Transverse colon (tissue), 4 donors: Measurements from ENCODE around the gene LRIT3. TPM values are rescaled to one million over a fixed set of nuclear protein-coding genes. Genes with fewer than 3 reads are reported as not detected.
A peak's percentile ranks its signal among the peaks of the same experiment; 100 is the strongest.

ENCODE experiments used
- DNase-seq: peaks from one replicate; pipeline ENCODE4 v3.0.0-alpha.2; 2019
- H3K27ac ChIP-seq, 4 donors: fragments of 200-600 bp; sonication (generic); 2 replicates each; pipeline ENCODE4 v1.5.1; 2016 to 2018; ENCODE audit warnings: inconsistent platforms in 4 of 4
- H3K27me3 ChIP-seq: fragments of 200-600 bp; sonication (generic); 2 replicates; pipeline ENCODE4 v1.5.1; 2017; ENCODE audit warnings: inconsistent platforms
- H3K36me3 ChIP-seq, 4 donors: fragments of 200-600 bp; sonication (generic); 2 replicates each; pipeline ENCODE4 v1.5.1; 2017 to 2019; ENCODE audit warnings: inconsistent platforms in 4 of 4
- H3K4me1 ChIP-seq, 4 donors: fragments of 200-600 bp; sonication (generic); 2 replicates each; pipeline ENCODE4 v1.5.1; 2017 to 2020; ENCODE audit warnings: inconsistent platforms in 4 of 4
- H3K4me3 ChIP-seq, 4 donors: fragments of 200-600 bp; sonication (generic); 1 replicate in 1 of 4; 2 replicates in 3 of 4; pipeline versions ENCODE4 v1.5.1 to v1.6.1; 2017 to 2019; ENCODE audit warnings: inconsistent platforms in 4 of 4
- H3K9me3 ChIP-seq, 2 donors: fragments of 200-600 bp; sonication (generic); 2 replicates each; pipeline ENCODE4 v1.5.1; 2017 to 2019; ENCODE audit warnings: inconsistent platforms in 2 of 2
- EP300 ChIP-seq: sonication (generic); formaldehyde crosslinking; IDR thresholded peaks from one replicate; pipeline ENCODE4 v1.6.1; 2017; ENCODE audit warnings: antibody characterized with exemption, low read depth
- POLR2A ChIP-seq: fragments of 450-650 bp; IDR thresholded peaks from one replicate; pipeline ENCODE4 v1.6.1; 2016; ENCODE audit warnings: antibody characterized with exemption, mild to moderate bottlenecking, moderate library complexity
- POLR2AphosphoS5 ChIP-seq, 3 donors: sonication (generic); formaldehyde crosslinking; IDR thresholded peaks; one replicate each; pipeline ENCODE4 v1.6.1; 2016; ENCODE audit warnings: antibody characterized with exemption in 3 of 3
- WGBS, 2 donors: methylation state at CpG; one replicate each; pipeline ENCODE4 v1.1.5; 2018; ENCODE audit warnings: low coverage in 1 of 2; 5-methylcytosine and 5-hydroxymethylcytosine counted together
- in situ Hi-C, 4 donors: fragments of 200-750 bp; cut with MboI; loops; one replicate each; pipeline versions ENCODE4 v1.15.0 to v1.15.1; 2017; ENCODE audit warnings: low sequenced_read_pairs in 3 of 4, low pct_ligation_motif_present in 1 of 4, low pct_unique_long_range_greater_than_20kb in 1 of 4
- intact Hi-C: fragments of 100-400 bp; cut with DNase I; formaldehyde crosslinking; loops from one replicate; pipeline ENCODE4 v1.15.1; 2023; ENCODE audit warnings: low total_unique reads
- total RNA-seq, 4 donors: library from RNA; depleted of rRNA; stranded (reverse); fragments of >200 nt; gene quantifications; one replicate each; pipeline ENCODE4 v1.1.0, GENCODE V29; 2016
- TF ChIP-seq, protein P1 (sequence below), 5 experiments: fragments of 200-600 bp in 3 of 5; fragments of 450-650 bp in 2 of 5; sonication (generic) in 3 of 5; IDR thresholded peaks; 1 replicate in 2 of 5; 2 replicates in 3 of 5; pipeline ENCODE4 v1.5.1; 2016 to 2017; ENCODE audit warnings: antibody characterized with exemption in 5 of 5, inconsistent platforms in 3 of 5, mild to moderate bottlenecking in 2 of 5, moderate library complexity in 1 of 5

The LRIT3 gene
- total RNA-seq, 4 donors from 2014 or later = 0.14 to 0.16 TPM; not detected in 2

DNA sequence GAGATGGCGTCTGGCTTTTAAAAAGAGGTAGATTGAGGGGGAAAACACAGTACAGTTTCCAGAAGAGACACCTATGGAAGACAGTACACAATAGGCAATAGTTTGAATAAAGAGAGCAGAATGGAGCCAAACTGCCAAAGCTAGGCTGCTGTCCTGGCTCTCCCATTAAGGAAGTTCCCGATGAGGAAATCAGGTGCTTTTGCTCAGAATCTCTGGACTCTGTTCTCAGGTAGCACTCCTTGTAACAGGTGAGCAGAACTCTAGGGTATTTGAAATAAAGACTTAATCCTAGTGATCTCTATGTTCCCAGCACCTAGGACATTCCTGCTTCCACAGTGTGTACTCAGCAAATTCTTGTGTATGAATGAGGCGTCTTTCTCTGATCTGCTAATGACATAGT, 66.4 kb downstream of the LRIT3 start:
- Histone ChIP-seq H3K4me1 (peaks cover 0 to 5% (median 2%) of the 10 kb centered on the region in 4 donors), H3K27ac (peak overlapping the region in 1 of 4 donors; percentile 23), H3K4me3 (peak overlapping the region in 1 of 4 donors; percentile 2), H3K9me3 (no peaks in the 10 kb centered on the region), H3K27me3 (no peaks in the 10 kb centered on the region), H3K36me3 (no peaks in the 10 kb centered on the region)
- WGBS, 2 donors = 58 to 73% methylated on average over 2 to 3 of the region's 3 CpGs
- intact Hi-C loops (no loop called here), in situ Hi-C loops (no loop called here)
- TF ChIP-seq, protein P1, sequence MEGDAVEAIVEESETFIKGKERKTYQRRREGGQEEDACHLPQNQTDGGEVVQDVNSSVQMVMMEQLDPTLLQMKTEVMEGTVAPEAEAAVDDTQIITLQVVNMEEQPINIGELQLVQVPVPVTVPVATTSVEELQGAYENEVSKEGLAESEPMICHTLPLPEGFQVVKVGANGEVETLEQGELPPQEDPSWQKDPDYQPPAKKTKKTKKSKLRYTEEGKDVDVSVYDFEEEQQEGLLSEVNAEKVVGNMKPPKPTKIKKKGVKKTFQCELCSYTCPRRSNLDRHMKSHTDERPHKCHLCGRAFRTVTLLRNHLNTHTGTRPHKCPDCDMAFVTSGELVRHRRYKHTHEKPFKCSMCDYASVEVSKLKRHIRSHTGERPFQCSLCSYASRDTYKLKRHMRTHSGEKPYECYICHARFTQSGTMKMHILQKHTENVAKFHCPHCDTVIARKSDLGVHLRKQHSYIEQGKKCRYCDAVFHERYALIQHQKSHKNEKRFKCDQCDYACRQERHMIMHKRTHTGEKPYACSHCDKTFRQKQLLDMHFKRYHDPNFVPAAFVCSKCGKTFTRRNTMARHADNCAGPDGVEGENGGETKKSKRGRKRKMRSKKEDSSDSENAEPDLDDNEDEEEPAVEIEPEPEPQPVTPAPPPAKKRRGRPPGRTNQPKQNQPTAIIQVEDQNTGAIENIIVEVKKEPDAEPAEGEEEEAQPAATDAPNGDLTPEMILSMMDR (IDR thresholded peaks at IDR 0.05) = no peak
- no peak for TF ChIP-seq POLR2AphosphoS5 (IDR thresholded peaks at IDR 0.05)
- TF ChIP-seq EP300 = no peak
- TF ChIP-seq POLR2A = no peak
- no peak for DNase-seq

DNA sequence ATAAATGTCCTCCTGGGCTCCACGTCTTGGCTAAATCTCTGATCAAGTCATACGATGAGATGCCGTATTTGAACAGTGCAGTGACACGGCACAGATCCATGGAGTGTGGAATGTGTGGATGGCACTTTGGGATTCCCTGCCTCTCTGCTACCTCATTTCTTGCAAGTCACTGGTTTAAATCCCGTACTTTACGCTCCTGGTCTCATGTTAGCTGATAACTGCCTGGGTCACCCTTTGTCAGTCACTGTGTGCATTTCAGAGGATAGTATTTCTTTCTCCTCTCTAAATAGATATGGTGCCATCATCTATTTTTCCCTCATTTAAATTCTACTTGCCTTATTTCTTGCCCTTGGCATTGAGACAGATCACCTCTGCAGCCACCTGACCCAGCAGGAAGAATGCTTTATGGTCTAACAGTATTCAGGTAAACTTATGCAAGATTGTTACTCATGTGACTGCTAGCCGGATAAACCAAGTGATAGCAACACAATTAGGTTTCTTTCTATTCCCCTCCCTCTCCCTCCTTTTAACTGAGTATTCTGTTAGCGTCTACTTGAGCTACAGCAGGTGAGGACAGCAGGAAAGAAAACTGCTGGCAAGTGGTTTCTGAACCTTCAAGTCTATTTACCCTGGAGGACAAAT, 67.6 kb downstream of the LRIT3 start:
- Histone ChIP-seq H3K9me3 (no peaks in the 10 kb centered on the region), H3K4me1 (peaks cover 0 to 5% (median 2%) of the 10 kb centered on the region in 4 donors), H3K4me3 (no peak overlapping the region), H3K36me3 (no peaks in the 10 kb centered on the region), H3K27ac (no peak overlapping the region), H3K27me3 (no peaks in the 10 kb centered on the region)
- intact Hi-C loops = no loop called here
- 15 to 75% methylated on average over 2 to 8 of the region's 8 CpGs for WGBS, 2 donors
- DNase-seq = no peak
- in situ Hi-C loops = no loop called here
- TF ChIP-seq, protein P1 (IDR thresholded peaks at IDR 0.05) = no peak
- TF ChIP-seq POLR2AphosphoS5 (IDR thresholded peaks at IDR 0.05) = no peak
- TF ChIP-seq EP300 = no peak

DNA sequence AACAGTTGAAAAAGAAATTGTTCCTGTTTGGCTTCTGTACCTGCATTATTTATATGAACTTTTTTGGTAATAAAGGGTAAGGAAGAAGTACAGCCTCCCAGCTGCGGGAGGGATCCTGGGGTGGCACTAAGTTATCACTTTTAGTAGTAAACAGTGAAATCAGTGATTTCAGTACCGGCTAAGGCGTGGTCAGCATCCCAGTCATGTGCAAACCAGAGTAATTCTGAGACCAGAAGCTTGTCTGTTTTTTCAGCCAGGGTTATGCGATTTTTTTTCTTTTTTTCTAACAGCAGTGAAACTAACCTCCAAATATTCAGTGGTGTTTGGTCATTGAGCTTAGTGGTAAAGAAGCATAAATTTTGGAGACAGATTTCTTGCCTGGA, 68.1 kb downstream of the LRIT3 start:
- H3K27me3 ChIP-seq = no peaks in the 10 kb centered on the region
- in situ Hi-C loops (no loop called here), intact Hi-C loops (no loop called here)
- TF ChIP-seq POLR2A (no peak), EP300 (no peak), POLR2AphosphoS5 (IDR thresholded peaks at IDR 0.05) (no peak)
- TF ChIP-seq, protein P1 (IDR thresholded peaks at IDR 0.05) = no peak
- no peaks in the 10 kb centered on the region for H3K36me3 ChIP-seq
- DNase-seq = no peak
- peaks cover 0 to 5% (median 2%) of the 10 kb centered on the region in 4 donors for H3K4me1 ChIP-seq
- H3K9me3 ChIP-seq = no peaks in the 10 kb centered on the region
- no peak overlapping the region for H3K27ac ChIP-seq
- H3K4me3 ChIP-seq = no peak overlapping the region
- WGBS, 2 donors = 27 to 34% methylated on average over 4 of the region's 4 CpGs

DNA sequence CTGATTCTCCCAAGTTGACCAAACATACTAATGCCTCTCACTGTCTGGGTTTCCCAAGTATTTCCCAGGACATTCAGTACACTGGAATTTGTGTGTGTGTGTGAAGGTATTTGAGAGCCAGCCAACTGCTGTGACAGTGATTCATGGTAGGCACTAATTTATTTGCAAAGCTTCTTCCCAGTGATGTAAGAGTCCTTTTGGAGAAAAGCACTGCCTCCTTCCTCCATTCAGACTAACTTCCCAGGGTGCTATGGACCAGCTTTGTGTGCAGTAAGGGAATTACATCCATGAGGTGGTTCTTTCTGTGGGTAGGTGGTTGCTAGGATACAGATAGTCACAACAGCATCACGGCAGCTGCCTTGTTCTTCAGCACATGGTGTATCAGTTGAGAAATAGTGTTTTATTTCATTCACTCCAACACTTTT, 73.5 kb downstream of the LRIT3 start:
- Histone ChIP-seq H3K4me3 (no peak overlapping the region), H3K27ac (no peak overlapping the region), H3K4me1 (no peaks in the 10 kb centered on the region), H3K36me3 (no peaks in the 10 kb centered on the region), H3K9me3 (no peaks in the 10 kb centered on the region), H3K27me3 (no peaks in the 10 kb centered on the region)
- TF ChIP-seq EP300 = no peak
- TF ChIP-seq, protein P1 (IDR thresholded peaks at IDR 0.05) = no peak
- no peak for TF ChIP-seq POLR2AphosphoS5 (IDR thresholded peaks at IDR 0.05)
- 17 to 46% methylated on average over 1 of the region's 1 CpG for WGBS, 2 donors
- in situ Hi-C loops = no loop called here
- intact Hi-C loops = no loop called here
- DNase-seq = no peak

Other genes with a start within 250 kb of the LRIT3 start
- 10 to 100 TPM; 34.4 to 87.7 (median 58.9) TPM for gene CASP6, start 144.7 kb upstream of the LRIT3 start, total RNA-seq
- 10 to 100 TPM; 17.3 to 42.6 (median 29.7) TPM for gene PLA2G12A, start 118.0 kb upstream of the LRIT3 start, total RNA-seq
- 1 to 10 TPM in 3 of 4 donors, not detected in 1; 1.9 to 5.6 (median 4.1) TPM for gene CFI, start 46.1 kb upstream of the LRIT3 start, total RNA-seq
- 1 to 10 TPM in 3 of 4 donors, not detected in 1; 1.9 to 8.3 (median 5.3) TPM for gene GAR1, start 32.3 kb upstream of the LRIT3 start, total RNA-seq
- not detected for gene RRH, start 20.1 kb upstream of the LRIT3 start, total RNA-seq
- 1 to 10 TPM in 2 of 4 donors, under 1 TPM in 2; 0.79 to 3.1 (median 1.1) TPM for gene EGF, start 64.8 kb downstream of the LRIT3 start, total RNA-seq